ENCODE data around the gene COL11A1. TPM values are rescaled to one million over a fixed set of nuclear protein-coding genes. Genes with fewer than 3 reads are reported as not detected.

Gene COL11A1
- total RNA-seq = not detected in 2 replicates

GRCh38 chr1:103108376-103109150 is at the start of gene COL11A1:
COL11A1 (minus strand) TSS chr1:103108522; CDS start chr1:103108178, 344 bp downstream.

Measured in mammary microvascular endothelial cell (primary cell).